Stomach (tissue), 4 donors: Measurements from ENCODE around the gene TPPP.

Experiments
- CTCF ChIP-seq, 7 experiments: fragments of 450-650 bp in 4 of 7; fragments of 200-600 bp in 3 of 7; sonication (generic) in 3 of 7; IDR thresholded peaks; one replicate each; pipeline ENCODE4 v1.5.1; 2016 to 2019; ENCODE audit warnings: antibody characterized with exemption in 7 of 7, control low read depth in 2 of 7, mild to moderate bottlenecking in 1 of 7
- EP300 ChIP-seq: sonication (generic); formaldehyde crosslinking; IDR thresholded peaks from one replicate; pipeline ENCODE4 v1.6.1; 2017; ENCODE audit warnings: antibody characterized with exemption
- POLR2A ChIP-seq, 4 donors: fragments of 450-650 bp; IDR thresholded peaks; one replicate each; pipeline ENCODE4 v1.6.1; 2016; ENCODE audit warnings: antibody characterized with exemption in 4 of 4, control low read depth in 2 of 4, mild to moderate bottlenecking in 1 of 4, moderate library complexity in 1 of 4
- POLR2AphosphoS5 ChIP-seq, 3 donors: sonication (generic); formaldehyde crosslinking; IDR thresholded peaks; one replicate each; pipeline ENCODE4 v1.6.1; 2016; ENCODE audit warnings: antibody characterized with exemption in 3 of 3

GRCh38 chr5:627840-628239, 65.3 kb downstream of the TPPP start:
- TF ChIP-seq POLR2A (IDR thresholded peaks at IDR 0.05) (no peak), CTCF (IDR thresholded peaks at IDR 0.05) (no peak), EP300 (no peak), POLR2AphosphoS5 (IDR thresholded peaks at IDR 0.05) (no peak)
